Suprapubic skin (tissue), 3 donors: ENCODE results near the gene CRX.

ENCODE experiments used
- CTCF ChIP-seq, 2 donors: fragments of 200-600 bp in 1 of 2; fragments of 450-650 bp in 1 of 2; sonication (generic) in 1 of 2; IDR thresholded peaks; one replicate each; pipeline ENCODE4 v1.5.1; 2016 to 2019; ENCODE audit warnings: antibody characterized with exemption in 2 of 2, mild to moderate bottlenecking in 1 of 2, moderate library complexity in 1 of 2
- EP300 ChIP-seq: sonication (generic); formaldehyde crosslinking; IDR thresholded peaks from one replicate; pipeline ENCODE4 v1.6.1; 2017; ENCODE audit warnings: antibody characterized with exemption
- POLR2A ChIP-seq, 2 donors: fragments of 450-650 bp; IDR thresholded peaks; one replicate each; pipeline ENCODE4 v1.6.1; 2017; ENCODE audit warnings: antibody characterized with exemption in 2 of 2, mild to moderate bottlenecking in 2 of 2, moderate library complexity in 2 of 2

GRCh38 chr19:47885067-47885463, 63.3 kb downstream of the CRX start:
- TF ChIP-seq CTCF (IDR thresholded peaks at IDR 0.05) (no peak), EP300 (no peak), POLR2A (IDR thresholded peaks at IDR 0.05) (no peak)
